HepG2 (cell line): ENCODE results near the gene WSCD2. TPM values are rescaled to one million over a fixed set of nuclear protein-coding genes. Genes with fewer than 3 reads are reported as not detected.

Source experiments
- CBX5 ChIP-seq: sonication (generic); formaldehyde crosslinking; IDR thresholded peaks from 2 replicates; pipeline ENCODE4 v1.4.0; 2020; ENCODE audit warnings: missing genetic modification reagents, borderline replicate concordance
- ERF ChIP-seq: IDR thresholded peaks from 2 replicates; pipeline ENCODE4 v1.6.1; 2018; ENCODE audit warnings: missing biosample characterization, missing genetic modification reagents
- KDM4B ChIP-seq: sonication (generic); formaldehyde crosslinking; IDR thresholded peaks from 2 replicates; pipeline ENCODE4 v1.4.0; 2020; ENCODE audit warnings: missing genetic modification reagents
- PAX8 ChIP-seq: sonication (generic); formaldehyde crosslinking; IDR thresholded peaks from 2 replicates; pipeline ENCODE4 v1.8.0; 2022; ENCODE audit warnings: mild to moderate bottlenecking, missing genetic modification reagents, borderline replicate concordance
- XRCC5 ChIP-seq: fragments of 200-400 bp; formaldehyde crosslinking; optimal IDR thresholded peaks from 2 replicates; pipeline ENCODE3; 2017; ENCODE audit warnings: mild to moderate bottlenecking, low read length
- ZNF350 ChIP-seq: sonication (generic); formaldehyde crosslinking; IDR thresholded peaks from 2 replicates; pipeline ENCODE4 v1.4.0; 2020; ENCODE audit warnings: mild to moderate bottlenecking, low read depth, missing genetic modification reagents, borderline replicate concordance
- polyA plus RNA-seq, 8 experiments: library from polyadenylated mRNA; depleted of rRNA in 3 of 8; stranded (reverse) in 7 of 8; unstranded in 1 of 8; fragments of >200 nt; fragmentation: Illumina TruSeq in 4 of 8; extraction: Trizol in 4 of 8; gene quantifications; 2 replicates each; pipeline versions ENCODE4 v1.2.1 to v1.2.3, GENCODE V29; 2011 to 2016; ENCODE audit warnings: low read depth in 4 of 8, missing spikeins in 1 of 8, mixed read lengths in 1 of 8; ENCODE audit not compliant: insufficient read depth in 1 of 8
- total RNA-seq, 5 experiments: library from RNA; depleted of rRNA; stranded (reverse); fragments of >200 nt; fragmentation: Illumina TruSeq; extraction: Trizol; gene quantifications; 2 replicates each; pipeline ENCODE4 v1.2.3, GENCODE V29; 2016; ENCODE audit warnings: low read depth in 1 of 5
- TF ChIP-seq, protein P1 (sequence below): sonication (generic); formaldehyde crosslinking; IDR thresholded peaks from 2 replicates; pipeline ENCODE4 v1.5.1; 2020; ENCODE audit warnings: mild to moderate bottlenecking, missing genetic modification reagents, borderline replicate concordance
- TF ChIP-seq, protein P2 (sequence below): sonication (generic); formaldehyde crosslinking; IDR thresholded peaks from 2 replicates; pipeline ENCODE4 v1.8.0; 2022; ENCODE audit warnings: mild to moderate bottlenecking, missing genetic modification reagents
- TF ChIP-seq, protein P3 (sequence below): IDR thresholded peaks from 2 replicates; pipeline ENCODE4 v1.6.1; 2012; ENCODE audit warnings: low read depth, low read length, improper control_type of control experiment
- TF ChIP-seq, protein P4 (sequence below): sonication (generic); formaldehyde crosslinking; IDR thresholded peaks from 2 replicates; pipeline ENCODE4 v1.5.0; 2020; ENCODE audit warnings: mild to moderate bottlenecking, missing genetic modification reagents, borderline replicate concordance
- TF ChIP-seq, protein P5 (sequence below): sonication (generic); formaldehyde crosslinking; IDR thresholded peaks from 2 replicates; pipeline ENCODE4 v1.8.1; 2023; ENCODE audit warnings: mild to moderate bottlenecking, missing genetic modification reagents

The WSCD2 gene
- total and polyA plus RNA-seq, 2 of the 13 experiments (the other 11 are each of a cell fraction or from before 2014, with no cell fraction given): not detected

DNA sequence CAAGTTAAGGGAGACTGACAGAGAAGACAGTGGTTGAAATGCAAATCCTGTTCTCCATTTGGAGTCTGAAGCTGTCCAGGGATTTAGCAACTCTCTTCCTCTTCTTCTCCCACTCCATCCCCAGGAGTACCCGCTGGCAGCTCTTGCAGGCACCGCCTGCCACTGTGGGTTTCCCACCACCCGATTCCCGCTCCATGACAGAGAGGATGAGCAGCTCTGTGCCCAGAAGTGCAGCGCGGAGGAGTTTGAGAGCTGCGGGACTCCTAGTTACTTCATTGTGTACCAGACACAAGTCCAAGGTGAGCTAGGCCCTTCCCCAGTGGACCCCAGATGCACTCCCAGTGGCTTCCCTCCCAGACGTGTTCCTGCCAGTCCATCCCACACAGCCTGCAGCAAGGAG, 97.8 kb downstream of the WSCD2 start (continued):
- TF ChIP-seq, protein P1, sequence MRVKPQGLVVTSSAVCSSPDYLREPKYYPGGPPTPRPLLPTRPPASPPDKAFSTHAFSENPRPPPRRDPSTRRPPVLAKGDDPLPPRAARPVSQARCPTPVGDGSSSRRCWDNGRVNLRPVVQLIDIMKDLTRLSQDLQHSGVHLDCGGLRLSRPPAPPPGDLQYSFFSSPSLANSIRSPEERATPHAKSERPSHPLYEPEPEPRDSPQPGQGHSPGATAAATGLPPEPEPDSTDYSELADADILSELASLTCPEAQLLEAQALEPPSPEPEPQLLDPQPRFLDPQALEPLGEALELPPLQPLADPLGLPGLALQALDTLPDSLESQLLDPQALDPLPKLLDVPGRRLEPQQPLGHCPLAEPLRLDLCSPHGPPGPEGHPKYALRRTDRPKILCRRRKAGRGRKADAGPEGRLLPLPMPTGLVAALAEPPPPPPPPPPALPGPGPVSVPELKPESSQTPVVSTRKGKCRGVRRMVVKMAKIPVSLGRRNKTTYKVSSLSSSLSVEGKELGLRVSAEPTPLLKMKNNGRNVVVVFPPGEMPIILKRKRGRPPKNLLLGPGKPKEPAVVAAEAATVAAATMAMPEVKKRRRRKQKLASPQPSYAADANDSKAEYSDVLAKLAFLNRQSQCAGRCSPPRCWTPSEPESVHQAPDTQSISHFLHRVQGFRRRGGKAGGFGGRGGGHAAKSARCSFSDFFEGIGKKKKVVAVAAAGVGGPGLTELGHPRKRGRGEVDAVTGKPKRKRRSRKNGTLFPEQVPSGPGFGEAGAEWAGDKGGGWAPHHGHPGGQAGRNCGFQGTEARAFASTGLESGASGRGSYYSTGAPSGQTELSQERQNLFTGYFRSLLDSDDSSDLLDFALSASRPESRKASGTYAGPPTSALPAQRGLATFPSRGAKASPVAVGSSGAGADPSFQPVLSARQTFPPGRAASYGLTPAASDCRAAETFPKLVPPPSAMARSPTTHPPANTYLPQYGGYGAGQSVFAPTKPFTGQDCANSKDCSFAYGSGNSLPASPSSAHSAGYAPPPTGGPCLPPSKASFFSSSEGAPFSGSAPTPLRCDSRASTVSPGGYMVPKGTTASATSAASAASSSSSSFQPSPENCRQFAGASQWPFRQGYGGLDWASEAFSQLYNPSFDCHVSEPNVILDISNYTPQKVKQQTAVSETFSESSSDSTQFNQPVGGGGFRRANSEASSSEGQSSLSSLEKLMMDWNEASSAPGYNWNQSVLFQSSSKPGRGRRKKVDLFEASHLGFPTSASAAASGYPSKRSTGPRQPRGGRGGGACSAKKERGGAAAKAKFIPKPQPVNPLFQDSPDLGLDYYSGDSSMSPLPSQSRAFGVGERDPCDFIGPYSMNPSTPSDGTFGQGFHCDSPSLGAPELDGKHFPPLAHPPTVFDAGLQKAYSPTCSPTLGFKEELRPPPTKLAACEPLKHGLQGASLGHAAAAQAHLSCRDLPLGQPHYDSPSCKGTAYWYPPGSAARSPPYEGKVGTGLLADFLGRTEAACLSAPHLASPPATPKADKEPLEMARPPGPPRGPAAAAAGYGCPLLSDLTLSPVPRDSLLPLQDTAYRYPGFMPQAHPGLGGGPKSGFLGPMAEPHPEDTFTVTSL (CRISPR knock-in tag): no peak
- TF ChIP-seq PAX8 (CRISPR knock-in tag): no peak
- no peak for TF ChIP-seq KDM4B (CRISPR knock-in tag)
- TF ChIP-seq, protein P2, sequence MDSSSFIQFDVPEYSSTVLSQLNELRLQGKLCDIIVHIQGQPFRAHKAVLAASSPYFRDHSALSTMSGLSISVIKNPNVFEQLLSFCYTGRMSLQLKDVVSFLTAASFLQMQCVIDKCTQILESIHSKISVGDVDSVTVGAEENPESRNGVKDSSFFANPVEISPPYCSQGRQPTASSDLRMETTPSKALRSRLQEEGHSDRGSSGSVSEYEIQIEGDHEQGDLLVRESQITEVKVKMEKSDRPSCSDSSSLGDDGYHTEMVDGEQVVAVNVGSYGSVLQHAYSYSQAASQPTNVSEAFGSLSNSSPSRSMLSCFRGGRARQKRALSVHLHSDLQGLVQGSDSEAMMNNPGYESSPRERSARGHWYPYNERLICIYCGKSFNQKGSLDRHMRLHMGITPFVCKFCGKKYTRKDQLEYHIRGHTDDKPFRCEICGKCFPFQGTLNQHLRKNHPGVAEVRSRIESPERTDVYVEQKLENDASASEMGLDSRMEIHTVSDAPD (CRISPR knock-in tag): no peak
- no peak for TF ChIP-seq ERF (CRISPR knock-in tag)
- TF ChIP-seq, protein P3, sequence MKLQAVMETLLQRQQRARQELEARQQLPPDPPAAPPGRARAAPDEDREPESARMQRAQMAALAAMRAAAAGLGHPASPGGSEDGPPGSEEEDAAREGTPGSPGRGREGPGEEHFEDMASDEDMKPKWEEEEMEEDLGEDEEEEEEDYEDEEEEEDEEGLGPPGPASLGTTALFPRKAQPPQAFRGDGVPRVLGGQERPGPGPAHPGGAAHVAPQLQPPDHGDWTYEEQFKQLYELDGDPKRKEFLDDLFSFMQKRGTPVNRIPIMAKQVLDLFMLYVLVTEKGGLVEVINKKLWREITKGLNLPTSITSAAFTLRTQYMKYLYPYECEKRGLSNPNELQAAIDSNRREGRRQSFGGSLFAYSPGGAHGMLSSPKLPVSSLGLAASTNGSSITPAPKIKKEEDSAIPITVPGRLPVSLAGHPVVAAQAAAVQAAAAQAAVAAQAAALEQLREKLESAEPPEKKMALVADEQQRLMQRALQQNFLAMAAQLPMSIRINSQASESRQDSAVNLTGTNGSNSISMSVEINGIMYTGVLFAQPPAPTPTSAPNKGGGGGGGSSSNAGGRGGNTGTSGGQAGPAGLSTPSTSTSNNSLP: no peak
- TF ChIP-seq, protein P4, sequence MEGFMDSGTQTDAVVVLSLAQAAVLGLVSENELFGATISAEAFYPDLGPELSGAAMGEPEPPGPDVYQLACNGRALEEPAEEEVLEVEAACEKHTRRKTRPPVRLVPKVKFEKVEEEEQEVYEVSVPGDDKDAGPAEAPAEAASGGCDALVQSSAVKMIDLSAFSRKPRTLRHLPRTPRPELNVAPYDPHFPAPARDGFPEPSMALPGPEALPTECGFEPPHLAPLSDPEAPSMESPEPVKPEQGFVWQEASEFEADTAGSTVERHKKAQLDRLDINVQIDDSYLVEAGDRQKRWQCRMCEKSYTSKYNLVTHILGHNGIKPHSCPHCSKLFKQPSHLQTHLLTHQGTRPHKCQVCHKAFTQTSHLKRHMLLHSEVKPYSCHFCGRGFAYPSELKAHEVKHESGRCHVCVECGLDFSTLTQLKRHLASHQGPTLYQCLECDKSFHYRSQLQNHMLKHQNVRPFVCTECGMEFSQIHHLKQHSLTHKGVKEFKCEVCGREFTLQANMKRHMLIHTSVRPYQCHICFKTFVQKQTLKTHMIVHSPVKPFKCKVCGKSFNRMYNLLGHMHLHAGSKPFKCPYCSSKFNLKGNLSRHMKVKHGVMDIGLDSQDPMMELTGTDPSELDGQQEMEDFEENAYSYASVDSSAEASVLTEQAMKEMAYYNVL (CRISPR knock-in tag): no peak
- no peak for TF ChIP-seq ZNF350 (CRISPR knock-in tag)
- TF ChIP-seq XRCC5: no peak
- TF ChIP-seq CBX5 (CRISPR knock-in tag): no peak
- TF ChIP-seq, protein P5, sequence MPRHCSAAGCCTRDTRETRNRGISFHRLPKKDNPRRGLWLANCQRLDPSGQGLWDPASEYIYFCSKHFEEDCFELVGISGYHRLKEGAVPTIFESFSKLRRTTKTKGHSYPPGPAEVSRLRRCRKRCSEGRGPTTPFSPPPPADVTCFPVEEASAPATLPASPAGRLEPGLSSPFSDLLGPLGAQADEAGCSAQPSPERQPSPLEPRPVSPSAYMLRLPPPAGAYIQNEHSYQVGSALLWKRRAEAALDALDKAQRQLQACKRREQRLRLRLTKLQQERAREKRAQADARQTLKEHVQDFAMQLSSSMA (CRISPR knock-in tag): no peak
